H1 (cell line): ENCODE data around the gene CACUL1.

Experiments
- CEBPB ChIP-seq: IDR thresholded peaks from 2 replicates; pipeline ENCODE4 v1.6.1; 2012; ENCODE audit warnings: low read depth, low read length
- CHD1 ChIP-seq: IDR thresholded peaks from 2 replicates; pipeline ENCODE4 v1.6.1; 2012; ENCODE audit warnings: low read depth, low read length, improper control_type of control experiment
- CTCF ChIP-seq, 3 experiments: IDR thresholded peaks; 1 replicate in 2 of 3; 2 replicates in 1 of 3; pipeline versions ENCODE4 v1.5.1 to v1.6.1; 2011; ENCODE audit warnings: low read length in 3 of 3, mild to moderate bottlenecking in 3 of 3, inconsistent platforms in 2 of 3, low read depth in 1 of 3, moderate library complexity in 1 of 3; ENCODE audit not compliant: insufficient read depth in 1 of 3; ENCODE audit errors: control extremely low read depth in 1 of 3
- JUND ChIP-seq: IDR thresholded peaks from 2 replicates; pipeline ENCODE4 v1.6.1; 2011; ENCODE audit warnings: mild to moderate bottlenecking, improper control_type of control experiment, low read length
- POLR2A ChIP-seq, 2 experiments: IDR thresholded peaks; 1 replicate in 1 of 2; 2 replicates in 1 of 2; pipeline ENCODE4 v1.6.1; 2011; ENCODE audit warnings: low read depth in 2 of 2, low read length in 2 of 2, mild to moderate bottlenecking in 2 of 2; ENCODE audit errors: control extremely low read depth in 1 of 2
- POLR2AphosphoS5 ChIP-seq: IDR thresholded peaks from 2 replicates; pipeline ENCODE4 v1.6.1; 2011; ENCODE audit warnings: low read depth, low read length
- TBP ChIP-seq: IDR thresholded peaks from 2 replicates; pipeline ENCODE4 v1.6.1; 2011; ENCODE audit warnings: low read depth, low read length, improper control_type of control experiment
- YY1 ChIP-seq: IDR thresholded peaks from 2 replicates; pipeline ENCODE4 v1.6.1; 2011; ENCODE audit warnings: low read depth, mild to moderate bottlenecking, low read length

- TF ChIP-seq YY1 (no peak), JUND (no peak), CHD1 (no peak), POLR2A (IDR thresholded peaks at IDR 0.05; ENCODE audit: control extremely low read depth in 1 of 2, low read depth in 2 of 2, low read length in 2 of 2) (no peak), CTCF (IDR thresholded peaks at IDR 0.05; ENCODE audit: control extremely low read depth in 1 of 3, insufficient read depth in 1 of 3, low read depth in 1 of 3, low read length in 3 of 3) (no peak), CEBPB (no peak), POLR2AphosphoS5 (no peak), TBP (no peak)
Measured at GRCh38 chr10:118751265-118751664, 3.5 kb downstream of the CACUL1 start.
